Psoas muscle (tissue), 8 donors: ENCODE results near the gene MSANTD4. TPM values are rescaled to one million over a fixed set of nuclear protein-coding genes. Genes with fewer than 3 reads are reported as not detected.
"Not testable (repeated sequence)": the region's sequence is repeated elsewhere in the genome, so short reads cannot be mapped to it uniquely, and the experiment has no call there.

ENCODE experiments used
- ATAC-seq, 4 donors: fragments of 200-7000 bp; cut with Tn5 transposase; one replicate each; pipeline ENCODE4 v1.9.1; 2020; ENCODE audit warnings: moderate library complexity in 3 of 4, mild to moderate bottlenecking in 2 of 4
- DNase-seq, 2 donors: peaks; one replicate each; pipeline ENCODE4 v3.0.0-alpha.2; 2020
- H3K27ac ChIP-seq: fragments of 200-600 bp; one replicate; pipeline ENCODE4 v1.8.0; 2022
- H3K27me3 ChIP-seq, 3 donors: fragments of 200-600 bp in 1 of 3; one replicate each; pipeline versions ENCODE4 v1.6.1 to v1.8.0; 2013 to 2022; ENCODE audit warnings: low read length in 2 of 3, mild to moderate bottlenecking in 2 of 3, moderate library complexity in 1 of 3; ENCODE audit not compliant: insufficient read depth in 3 of 3
- H3K36me3 ChIP-seq, 2 donors: fragments of 200-600 bp in 1 of 2; one replicate each; pipeline versions ENCODE4 v1.6.1 to v1.8.0; 2013 to 2022; ENCODE audit warnings: low read depth in 1 of 2, mild to moderate bottlenecking in 1 of 2, moderate library complexity in 1 of 2; ENCODE audit not compliant: insufficient read depth in 1 of 2
- H3K4me1 ChIP-seq: fragments of 200-600 bp; one replicate; pipeline ENCODE4 v1.8.0; 2022
- H3K4me3 ChIP-seq: fragments of 200-600 bp; one replicate; pipeline ENCODE4 v1.8.0; 2022; ENCODE audit warnings: mild to moderate bottlenecking
- H3K9me3 ChIP-seq: fragments of 200-600 bp; one replicate; pipeline ENCODE4 v1.8.0; 2022
- WGBS, 3 donors: extraction: QIAGEN DNeasy Blood & Tissue Kit; methylation state at CpG; one replicate each; pipeline versions ENCODE4 v1.1.6 to v1.1.7; 2013; 5-methylcytosine and 5-hydroxymethylcytosine counted together
- intact Hi-C, 2 donors: fragments of 100-400 bp; cut with DNase I; formaldehyde crosslinking; loops; one replicate each; pipeline versions ENCODE4 v1.11.0 to v1.14.2; 2022
- polyA plus RNA-seq, 3 donors: library from polyadenylated mRNA; stranded (reverse); fragments of 200-250 nt; gene quantifications; one replicate each; pipeline ENCODE4 v1.2.3, GENCODE V29; 2013
- total RNA-seq, 4 donors: library from RNA; stranded (reverse); fragmentation: NEBNext Ultra II Directional in 2 of 4; extraction: Animal tissue kit (Norgen Biotek cat#: 25700) in 2 of 4; gene quantifications; one replicate each; pipeline versions ENCODE4 v1.2.1 to v1.2.4, GENCODE V29; 2021 to 2023
- TF ChIP-seq, protein P1 (sequence below): fragments of 200-600 bp; IDR thresholded peaks from one replicate; pipeline ENCODE4 v1.8.0; 2022; ENCODE audit warnings: antibody characterized with exemption
- donor health status: healthy with polysubstance abuse.
- donor health status: DM: no; HTN: no; CAD: no; lungs with moderate emphysema.
- donor health status: Bipolar disorder and iron deficiency.
- donor health status: healthy.
- donor health status: DM: yes; HTN: yes; CAD: no.
- donor health status: DM: no; HTN: no; CAD: no.
- donor health status: DM: no; HTN: no; CAD: no.
- donor health status: DM: yes; HTN: yes; CAD: no.

MSANTD4 gene
- total and polyA plus RNA-seq, 7 donors: 9.7 to 31.3 (median 15.4) TPM

GRCh38 chr11:106061249-106061784 lies 39.3 kb upstream of the MSANTD4 start:
- H3K9me3 ChIP-seq: no peaks in the 10 kb centered on the region
- H3K36me3 ChIP-seq: peaks cover 0 to 10% of the 10 kb centered on the region in 2 donors
- intact Hi-C loops: no loop called here
- H3K4me1 ChIP-seq: no peaks in the 10 kb centered on the region
- no peaks in the 10 kb centered on the region for H3K27me3 ChIP-seq
- no peak for DNase-seq
- ATAC-seq: no peak
- no peak overlapping the region for H3K4me3 ChIP-seq
- no peak overlapping the region for H3K27ac ChIP-seq
- TF ChIP-seq, protein P1, sequence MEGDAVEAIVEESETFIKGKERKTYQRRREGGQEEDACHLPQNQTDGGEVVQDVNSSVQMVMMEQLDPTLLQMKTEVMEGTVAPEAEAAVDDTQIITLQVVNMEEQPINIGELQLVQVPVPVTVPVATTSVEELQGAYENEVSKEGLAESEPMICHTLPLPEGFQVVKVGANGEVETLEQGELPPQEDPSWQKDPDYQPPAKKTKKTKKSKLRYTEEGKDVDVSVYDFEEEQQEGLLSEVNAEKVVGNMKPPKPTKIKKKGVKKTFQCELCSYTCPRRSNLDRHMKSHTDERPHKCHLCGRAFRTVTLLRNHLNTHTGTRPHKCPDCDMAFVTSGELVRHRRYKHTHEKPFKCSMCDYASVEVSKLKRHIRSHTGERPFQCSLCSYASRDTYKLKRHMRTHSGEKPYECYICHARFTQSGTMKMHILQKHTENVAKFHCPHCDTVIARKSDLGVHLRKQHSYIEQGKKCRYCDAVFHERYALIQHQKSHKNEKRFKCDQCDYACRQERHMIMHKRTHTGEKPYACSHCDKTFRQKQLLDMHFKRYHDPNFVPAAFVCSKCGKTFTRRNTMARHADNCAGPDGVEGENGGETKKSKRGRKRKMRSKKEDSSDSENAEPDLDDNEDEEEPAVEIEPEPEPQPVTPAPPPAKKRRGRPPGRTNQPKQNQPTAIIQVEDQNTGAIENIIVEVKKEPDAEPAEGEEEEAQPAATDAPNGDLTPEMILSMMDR: no peak

GRCh38 chr11:106059617-106060016 lies 37.6 kb upstream of the MSANTD4 start:
- no peaks in the 10 kb centered on the region for H3K27me3 ChIP-seq
- H3K4me1 ChIP-seq: no peaks in the 10 kb centered on the region
- intact Hi-C loops: no loop called here
- peaks cover 0 to 19% of the 10 kb centered on the region in 2 donors for H3K36me3 ChIP-seq
- ATAC-seq (no peak), DNase-seq (no peak)
- no peak overlapping the region for H3K4me3 ChIP-seq
- no peaks in the 10 kb centered on the region for H3K9me3 ChIP-seq
- no peak overlapping the region for H3K27ac ChIP-seq
- 92 to 97% (median 92%) methylated on average over 1 of the region's 1 CpG for WGBS, 3 donors
- TF ChIP-seq, protein P1: no peak

GRCh38 chr11:106058377-106058776 lies 36.3 kb upstream of the MSANTD4 start:
- DNase-seq, intact Hi-C loops, ATAC-seq, H3K27me3 ChIP-seq, H3K4me3 ChIP-seq, H3K4me1 ChIP-seq, H3K9me3 ChIP-seq, H3K27ac ChIP-seq: not testable (repeated sequence)
- 91 to 98% (median 98%) methylated on average over 14 of the region's 14 CpGs for WGBS, 3 donors
- peaks cover 0 to 19% of the 10 kb centered on the region in 2 donors for H3K36me3 ChIP-seq

DNA sequence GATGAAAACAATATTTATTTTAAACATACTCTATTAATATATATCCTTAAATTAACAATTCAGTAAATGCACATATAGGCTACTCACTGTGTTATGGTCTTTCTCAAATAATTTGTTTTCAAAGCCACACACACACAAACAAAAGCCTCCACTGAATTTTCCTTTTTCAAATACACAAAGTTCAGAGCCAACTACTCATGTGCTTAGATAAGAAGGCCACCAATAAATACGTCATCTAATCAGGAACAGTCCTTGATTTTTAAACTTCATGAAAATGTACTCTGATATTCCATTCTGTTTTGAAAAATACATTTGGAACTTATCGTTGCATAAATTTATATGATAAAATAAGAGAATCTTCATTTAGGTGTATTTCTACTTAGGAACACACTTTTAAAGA lies 29.1 kb upstream of the MSANTD4 start:
- Histone ChIP-seq H3K27me3 (no peaks in the 10 kb centered on the region), H3K4me3 (no peak overlapping the region), H3K27ac (no peak overlapping the region), H3K4me1 (no peaks in the 10 kb centered on the region), H3K36me3 (peaks cover 0 to 9% of the 10 kb centered on the region in 2 donors), H3K9me3 (no peaks in the 10 kb centered on the region)
- ATAC-seq: no peak
- TF ChIP-seq, protein P1: no peak
- WGBS, 3 donors: 89 to 93% (median 90%) methylated on average over 2 of the region's 2 CpGs
- no peak for DNase-seq
- intact Hi-C loops: no loop called here

- DNase-seq (no peak), ATAC-seq (no peak)
- 68 to 78% (median 77%) methylated on average over 5 of the region's 5 CpGs for WGBS, 3 donors
- Histone ChIP-seq H3K4me1 (no peaks in the 10 kb centered on the region), H3K27ac (no peak overlapping the region), H3K4me3 (no peak overlapping the region), H3K9me3 (no peaks in the 10 kb centered on the region), H3K36me3 (no peaks in the 10 kb centered on the region), H3K27me3 (no peaks in the 10 kb centered on the region)
- intact Hi-C loops: no loop called here
- TF ChIP-seq, protein P1: no peak
Measured at GRCh38 chr11:106049727-106050476, 27.9 kb upstream of the MSANTD4 start.
